Right lung (tissue), 5 donors: Measurements from ENCODE around the gene ITPR2. TPM values are rescaled to one million over a fixed set of nuclear protein-coding genes. Genes with fewer than 3 reads are reported as not detected.
"Not testable (repeated sequence)": the region's sequence is repeated elsewhere in the genome, so short reads cannot be mapped to it uniquely, and the experiment has no call there.

Experiments
- DNase-seq, 2 donors: peaks; one replicate each; pipeline ENCODE4 v3.0.0-alpha.2; 2013
- polyA plus RNA-seq, 5 donors: library from polyadenylated mRNA; unstranded; fragments of 120-200 nt; gene quantifications; one replicate each; pipeline versions ENCODE4 v1.2.1 to v1.2.3, GENCODE V29; 2013; ENCODE audit warnings: inconsistent platforms in 1 of 5, low replicate concordance in 1 of 5; ENCODE audit not compliant: insufficient read length in 5 of 5, insufficient read depth in 1 of 5

Gene ITPR2
- polyA plus RNA-seq, 5 donors: 4.0 to 7.2 (median 6.9) TPM

DNA sequence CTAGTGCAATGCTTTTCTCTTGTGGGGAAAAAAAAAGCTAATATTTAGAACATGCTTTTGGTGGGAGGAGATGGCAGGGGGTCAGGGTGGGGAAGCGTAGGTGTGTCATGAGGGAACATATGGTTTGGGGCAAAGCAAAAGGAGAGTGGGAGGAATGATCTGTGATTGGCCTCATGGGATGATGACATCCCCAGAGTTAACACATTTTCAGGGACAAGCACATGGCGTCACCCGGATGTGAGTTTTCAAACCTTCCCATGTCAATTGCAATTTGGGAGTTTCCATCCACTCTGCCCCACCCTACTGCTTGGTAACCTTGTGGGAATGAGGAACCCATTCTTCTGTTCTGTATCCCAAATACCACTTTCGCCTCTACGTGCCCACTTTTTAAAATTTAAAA lies 473.4 kb downstream of the ITPR2 start:
- DNase-seq: no peak

DNA sequence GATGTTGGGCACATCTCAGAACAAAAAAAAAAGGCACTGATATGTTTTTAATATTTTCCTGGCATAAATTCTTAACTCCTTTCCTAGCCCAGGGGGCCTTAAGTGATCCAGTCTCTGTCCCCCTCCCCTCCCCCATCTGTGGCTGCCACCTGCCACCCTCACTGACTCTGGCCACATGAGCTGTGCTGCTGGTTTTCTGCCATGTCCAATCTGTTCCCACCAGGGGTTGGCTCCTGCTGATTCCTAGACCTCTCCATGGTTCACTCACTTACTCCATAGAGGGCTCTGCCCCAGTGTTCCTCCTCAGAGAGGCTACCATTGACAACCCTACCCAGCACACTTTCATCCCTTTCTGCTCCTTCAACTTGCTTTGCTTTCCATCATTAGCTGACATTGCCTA lies 474.3 kb downstream of the ITPR2 start:
- DNase-seq: no peak

DNA sequence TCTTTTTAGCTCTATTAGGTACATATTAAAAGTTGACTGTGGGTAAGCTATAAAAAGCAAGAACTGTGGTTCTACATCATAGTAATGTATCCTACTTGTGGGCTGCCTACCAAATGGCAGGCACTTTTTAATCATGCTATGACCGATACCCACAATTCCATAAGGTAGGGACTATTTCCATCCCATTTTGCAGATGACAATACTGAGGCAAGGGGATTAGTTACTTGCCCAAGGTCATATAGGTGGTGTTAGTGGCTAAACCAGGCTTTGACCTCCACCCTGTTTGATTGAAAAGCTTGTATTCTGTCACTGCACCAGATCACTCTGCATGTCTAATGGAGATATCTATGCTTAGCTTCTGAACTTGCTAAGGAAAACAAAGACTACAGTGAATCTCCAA lies 485.7 kb downstream of the ITPR2 start:
- no peak for DNase-seq

DNA sequence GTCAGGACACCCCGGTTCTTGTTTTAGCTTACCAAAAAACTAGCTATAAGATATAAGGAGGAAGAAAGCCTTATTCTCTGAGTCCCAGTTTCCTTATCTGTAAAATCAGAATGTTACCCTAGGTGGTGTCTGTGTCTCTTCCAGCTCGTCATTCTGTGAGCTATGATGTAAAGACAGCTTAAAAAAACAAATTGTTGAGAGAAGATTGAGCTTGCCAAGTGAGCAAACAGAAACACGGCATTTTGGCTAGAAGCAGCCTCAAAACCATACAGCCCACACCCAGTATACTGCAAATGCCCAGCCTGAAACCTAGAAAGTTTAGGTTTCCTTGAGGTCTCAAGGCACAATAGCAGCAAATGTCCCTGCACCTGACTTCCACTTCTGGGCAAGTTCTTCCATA lies 486.3 kb downstream of the ITPR2 start:
- DNase-seq: no peak

DNA sequence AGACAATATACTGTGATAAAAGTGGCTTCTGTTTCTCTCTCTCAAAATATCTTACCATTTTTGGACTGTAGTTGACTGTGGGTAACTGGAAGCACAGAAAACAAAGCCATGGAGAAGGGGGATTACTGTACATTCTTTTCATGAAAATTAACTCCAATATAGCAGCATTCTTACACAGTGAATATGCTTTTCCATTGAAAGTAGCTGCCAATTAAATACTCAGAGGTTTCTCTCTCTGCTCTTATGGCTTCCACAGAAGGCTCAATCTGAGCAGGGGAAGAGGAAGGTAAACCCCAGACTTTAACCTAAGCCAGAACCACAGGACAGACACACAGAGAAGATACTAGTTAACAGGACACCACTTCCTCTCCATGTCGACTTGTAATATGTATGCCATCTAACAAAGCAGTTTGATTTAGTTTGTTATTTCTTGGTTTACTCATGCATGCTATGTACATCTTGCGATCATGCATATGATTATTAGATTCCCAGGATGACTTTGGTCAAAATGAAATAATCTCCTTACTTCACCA lies 487.5 kb downstream of the ITPR2 start:
- DNase-seq: no peak

DNA sequence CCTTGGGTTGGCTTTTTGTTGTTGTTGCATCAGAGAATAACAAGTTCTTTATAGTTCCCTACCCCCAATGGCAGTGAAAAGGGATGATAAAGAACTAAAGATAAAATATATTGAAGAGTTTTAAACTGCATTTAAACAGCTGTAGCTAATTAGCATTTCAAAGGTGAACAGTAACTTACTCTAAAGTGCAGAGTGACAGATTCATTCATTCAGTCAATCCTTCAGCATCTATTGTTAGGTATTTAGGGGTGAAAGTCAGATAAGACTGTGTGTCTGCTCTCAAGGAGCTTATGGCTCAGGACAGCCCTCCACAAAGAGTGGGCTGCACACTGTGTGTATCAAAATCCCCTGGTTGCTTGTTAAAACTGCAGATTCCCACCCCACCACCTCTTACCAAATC lies 491.5 kb downstream of the ITPR2 start:
- DNase-seq: no peak

DNA sequence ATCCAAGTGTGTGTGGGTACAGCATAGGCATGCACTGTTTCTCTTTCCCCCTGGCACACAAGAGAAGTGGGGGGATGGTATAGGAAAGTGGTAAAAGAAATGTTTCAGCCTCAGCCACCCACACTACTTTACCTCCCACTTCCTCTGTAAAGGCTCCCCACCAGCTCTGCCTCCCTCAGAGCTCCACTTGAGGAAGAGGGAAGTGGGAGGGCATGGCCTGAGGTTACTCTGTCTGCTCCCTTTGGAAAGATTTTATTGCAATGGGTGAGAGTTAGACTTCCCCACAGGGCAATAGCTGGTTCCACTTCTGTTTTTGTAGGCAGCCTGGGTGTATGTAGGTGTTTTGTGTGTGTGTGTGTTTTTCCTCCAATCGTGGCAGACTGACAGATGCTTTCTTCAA lies 492.3 kb downstream of the ITPR2 start:
- DNase-seq: no peak

DNA sequence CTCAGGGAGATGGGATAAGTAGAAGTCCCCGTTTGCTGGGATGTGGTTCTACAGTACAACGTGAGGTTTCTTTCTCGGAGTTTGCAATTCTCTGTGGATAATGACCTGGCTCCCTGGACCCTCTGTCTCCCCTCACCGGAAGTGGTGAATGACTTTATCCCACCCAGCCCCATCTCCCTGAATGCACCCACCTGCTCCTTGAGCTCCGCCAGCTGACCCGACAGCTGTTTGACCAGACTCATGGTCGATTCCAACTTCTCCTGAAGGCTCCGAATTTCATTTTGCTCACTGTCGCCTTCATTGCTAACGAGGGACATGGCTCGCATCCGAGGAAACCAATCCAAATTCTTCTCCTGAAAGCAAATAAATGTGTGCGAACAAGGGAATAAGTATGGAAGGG lies 493.0 kb downstream of the ITPR2 start:
- no peak for DNase-seq

DNA sequence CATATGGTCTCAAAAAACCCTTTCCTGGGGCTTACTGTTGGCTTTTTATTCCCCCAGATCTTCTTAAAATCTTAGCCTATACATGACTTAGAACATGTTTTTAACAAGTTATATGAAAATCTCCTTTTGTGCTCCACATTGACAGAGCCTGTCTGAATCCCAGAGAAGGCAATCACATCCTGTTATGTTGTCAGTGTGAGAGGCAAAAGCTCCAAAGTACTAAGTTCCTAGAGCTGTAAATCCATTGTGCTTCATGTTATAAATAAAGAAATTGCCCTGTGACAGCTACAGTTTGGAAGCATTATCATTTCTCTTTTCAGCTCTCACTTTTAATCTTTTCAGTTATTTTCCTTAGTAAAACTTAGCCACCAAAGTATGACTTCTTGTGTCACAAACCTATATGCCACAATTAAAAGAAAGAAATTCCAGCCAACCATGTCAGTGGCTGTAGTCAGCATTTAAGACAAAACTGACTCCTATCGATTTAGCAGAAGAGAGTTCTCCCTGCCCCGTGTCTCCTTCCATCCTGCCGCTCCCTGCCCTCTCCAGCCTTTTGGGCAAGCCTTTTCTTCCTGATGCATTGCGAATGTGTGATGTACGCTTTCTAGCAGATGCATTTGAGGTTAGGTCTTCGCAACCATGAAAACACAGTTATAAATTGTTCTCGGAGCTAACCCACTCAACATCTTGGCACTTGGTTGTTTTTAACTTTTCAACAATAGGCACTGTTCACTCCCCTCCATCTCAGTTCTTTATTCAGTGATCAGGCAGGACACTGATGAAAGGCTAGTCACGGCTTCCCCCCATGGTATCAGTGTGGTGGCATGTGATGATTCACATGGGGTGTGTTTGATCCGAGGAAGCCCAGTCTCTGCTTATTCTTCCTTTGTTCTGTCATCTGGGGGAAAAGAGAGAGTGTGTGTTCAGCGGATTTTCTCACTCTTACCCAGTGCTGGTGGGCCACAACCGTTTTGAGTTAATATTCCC lies 494.1 kb downstream of the ITPR2 start:
- no peak for DNase-seq

DNA sequence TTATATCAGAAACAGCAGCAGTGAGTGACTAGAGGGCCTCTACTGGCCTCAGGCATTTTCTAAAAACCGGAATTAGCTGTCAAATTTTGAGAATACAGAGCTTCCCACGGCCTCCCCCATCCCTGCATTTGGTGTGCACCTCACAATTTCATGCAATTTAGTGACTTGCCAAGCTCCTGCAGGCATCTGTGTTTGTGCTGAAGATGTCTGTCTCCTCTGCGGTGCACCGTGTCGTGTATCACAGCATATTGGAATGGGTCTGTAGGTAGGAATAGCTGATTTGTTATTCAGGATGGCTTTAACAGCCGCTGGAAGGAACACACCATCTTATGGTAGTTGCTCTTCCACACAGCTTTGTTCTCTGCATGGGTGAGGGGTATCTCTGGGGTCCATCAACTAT lies 497.3 kb downstream of the ITPR2 start:
- DNase-seq: no peak

DNA sequence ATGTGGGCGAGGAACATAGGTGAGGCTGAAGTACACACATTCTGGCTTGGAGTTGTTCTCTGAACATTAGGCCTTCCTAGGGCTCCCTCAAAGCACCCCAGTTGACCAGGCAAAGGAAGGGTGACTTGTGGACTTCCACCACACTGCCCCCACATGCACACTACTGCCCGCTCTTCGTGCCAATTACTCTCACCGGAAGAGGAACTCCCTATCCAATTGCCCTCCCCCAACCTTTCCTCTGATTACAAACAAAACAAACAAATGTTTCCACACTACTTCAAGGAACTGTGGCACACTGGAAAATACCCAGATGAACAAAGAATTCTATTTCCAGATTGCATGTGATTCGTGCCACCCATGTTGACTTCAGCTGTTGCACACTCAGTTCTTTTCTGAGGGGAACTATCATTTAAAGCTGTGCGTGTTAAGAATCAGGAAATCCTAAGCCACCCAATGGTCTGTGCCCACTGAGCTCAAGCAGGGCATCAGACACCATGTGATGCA lies 498.3 kb downstream of the ITPR2 start:
- DNase-seq: no peak

DNA sequence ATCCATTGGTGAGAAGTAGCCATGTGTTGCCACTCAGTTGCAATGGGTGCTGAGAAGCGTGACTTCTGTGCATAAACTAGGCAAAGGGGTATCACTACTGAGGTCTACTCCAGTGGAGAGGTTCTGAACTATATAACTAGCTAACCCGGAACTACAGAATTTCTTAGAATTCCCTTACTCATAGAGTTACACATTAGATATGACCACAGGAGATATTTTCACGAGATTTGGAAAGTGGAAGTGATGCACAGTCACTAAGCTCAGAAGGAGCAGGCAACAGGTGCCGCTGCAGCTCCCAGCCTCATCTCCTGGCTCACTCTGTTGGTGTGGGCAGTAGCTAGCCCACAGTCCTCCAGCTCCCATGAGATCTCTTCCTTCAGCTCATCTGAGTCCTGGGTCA lies 501.0 kb downstream of the ITPR2 start:
- no peak for DNase-seq

DNA sequence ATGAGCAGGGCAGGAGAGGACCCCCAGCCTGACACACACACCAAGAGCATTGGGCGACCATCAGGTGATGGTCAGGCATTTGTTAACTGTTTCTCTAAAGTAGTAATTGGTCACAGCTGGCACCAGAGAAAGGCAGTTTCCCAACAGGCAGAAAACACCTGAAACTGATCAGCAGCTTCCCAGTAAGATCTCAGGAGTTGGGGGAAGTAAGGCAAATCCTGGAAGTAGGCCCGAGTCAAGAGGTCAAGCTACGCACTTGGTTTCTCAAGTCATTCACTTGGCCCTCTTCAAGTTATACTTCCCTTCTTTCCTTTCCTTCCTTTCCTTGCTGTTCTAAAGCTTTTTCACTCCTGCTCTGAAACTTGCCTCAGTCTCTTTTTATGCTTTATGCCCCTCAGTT lies 501.9 kb downstream of the ITPR2 start:
- no peak for DNase-seq

DNA sequence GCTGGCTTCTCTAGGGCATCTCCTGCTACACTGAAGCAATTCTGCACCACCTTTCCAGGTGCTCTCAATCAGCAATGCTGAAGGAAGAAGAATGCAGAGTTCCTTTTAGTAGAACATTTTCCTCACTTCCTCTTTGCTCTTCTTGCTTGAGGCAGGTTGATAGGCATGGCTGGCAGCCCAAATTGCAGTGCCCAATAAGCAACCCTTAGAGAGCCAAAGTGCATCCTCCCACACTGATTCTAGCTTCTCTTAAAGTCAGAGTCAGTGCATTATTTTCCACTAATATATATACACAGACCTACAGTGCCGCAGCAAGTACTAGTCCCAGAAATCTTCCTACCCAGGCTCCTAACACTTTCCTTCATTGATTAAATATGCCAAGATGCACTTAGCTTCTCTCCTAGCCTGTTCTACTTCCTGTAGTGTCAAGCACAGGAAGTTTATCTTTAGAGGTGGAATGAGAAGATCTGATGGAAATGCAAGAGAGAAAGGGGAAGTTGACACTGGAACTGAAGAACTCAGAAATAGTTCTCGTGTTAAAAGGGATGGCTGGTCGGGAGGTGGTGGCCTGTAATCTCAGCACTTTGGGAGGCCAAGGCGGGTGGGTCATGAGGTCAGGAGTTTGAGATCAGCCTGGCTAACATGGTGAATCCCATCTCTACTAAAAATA lies 504.9 kb downstream of the ITPR2 start:
- no peak for DNase-seq

DNA sequence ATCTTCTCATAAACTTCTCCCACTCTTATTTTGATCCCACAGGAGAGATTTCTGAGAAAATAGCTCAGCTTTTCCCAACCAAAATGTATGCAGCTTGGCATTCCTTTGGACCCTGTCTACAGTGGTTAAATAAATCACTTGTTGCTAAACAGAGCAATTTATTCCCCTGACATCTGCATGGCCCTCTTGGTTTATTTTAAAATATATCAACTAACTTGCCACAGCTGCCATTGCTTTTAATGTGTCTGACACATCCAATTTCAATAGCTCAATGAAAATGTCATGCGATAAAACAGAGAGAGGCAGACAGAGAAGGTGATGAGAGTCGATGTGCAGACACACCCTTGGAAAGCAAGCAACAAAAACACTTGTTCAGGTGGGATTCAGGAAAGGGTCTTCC lies 509.3 kb downstream of the ITPR2 start:
- no peak for DNase-seq

DNA sequence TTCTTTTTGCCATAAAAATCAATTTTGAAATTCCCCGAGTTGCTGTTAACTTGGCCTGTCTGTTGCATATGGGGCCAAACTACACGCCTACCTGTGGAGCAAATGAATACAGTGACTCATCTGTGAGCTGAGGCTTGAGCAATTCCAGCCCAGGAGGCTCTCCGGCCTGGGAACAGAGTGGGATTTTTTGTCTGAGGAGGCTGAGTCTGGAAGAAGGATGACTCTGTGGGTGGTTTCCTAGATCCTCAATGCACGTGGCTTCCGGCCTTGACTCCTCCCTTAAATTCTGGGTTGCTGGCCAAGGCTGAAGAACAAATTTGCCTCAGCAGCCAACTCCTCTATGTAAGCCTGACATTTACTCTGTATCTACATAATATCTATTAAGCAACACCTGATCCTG lies 513.5 kb downstream of the ITPR2 start:
- DNase-seq: no peak

DNA sequence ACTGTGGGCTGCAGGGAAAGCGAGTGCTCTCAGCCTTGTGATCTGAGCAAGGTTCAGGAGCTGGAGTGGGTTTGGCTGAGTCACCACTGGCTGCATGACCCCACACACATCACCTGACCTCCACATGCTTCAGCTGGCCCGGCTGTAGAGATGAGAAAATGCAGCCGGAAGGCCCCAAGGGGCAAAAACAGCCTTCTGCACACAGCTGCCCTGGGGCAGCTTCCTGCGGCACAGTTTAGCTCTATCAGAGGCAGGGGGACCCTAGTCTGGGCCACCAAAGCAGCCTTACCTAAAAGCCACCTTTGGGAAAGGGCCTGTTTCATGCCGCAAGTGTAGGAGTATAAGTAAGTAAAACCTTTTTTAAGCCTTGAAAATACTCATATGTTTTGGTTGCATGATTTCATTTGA lies 514.3 kb downstream of the ITPR2 start:
- DNase-seq: no peak

DNA sequence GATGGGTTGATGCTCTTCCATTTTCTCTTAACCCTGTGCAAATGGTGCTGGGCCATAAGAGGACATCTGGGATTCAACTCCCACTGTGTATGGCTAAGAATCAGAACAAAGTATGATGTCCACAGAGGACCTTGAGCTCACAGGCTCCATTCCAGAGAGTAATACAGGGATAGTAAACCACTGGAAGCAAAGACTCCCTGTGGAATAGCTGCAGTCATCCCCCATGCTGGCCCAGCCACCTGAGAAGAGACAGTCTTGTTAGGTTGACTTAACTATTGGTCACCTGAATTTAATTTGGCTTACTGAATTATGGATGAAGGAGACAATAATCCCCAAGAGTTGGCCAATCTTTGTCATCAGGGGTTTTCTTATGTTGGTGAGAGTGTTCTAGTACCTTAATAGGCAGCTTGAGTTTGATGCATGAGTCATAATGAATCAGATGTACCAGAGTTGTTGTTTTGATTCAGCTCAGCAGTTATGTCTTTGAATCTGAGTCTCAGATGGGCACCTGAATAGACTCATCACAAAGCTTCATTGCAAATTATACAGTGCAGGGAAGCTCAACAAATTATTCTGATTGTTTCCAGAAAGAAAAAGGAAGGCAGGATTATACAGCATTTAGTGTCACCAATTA lies 514.9 kb downstream of the ITPR2 start:
- no peak for DNase-seq

DNA sequence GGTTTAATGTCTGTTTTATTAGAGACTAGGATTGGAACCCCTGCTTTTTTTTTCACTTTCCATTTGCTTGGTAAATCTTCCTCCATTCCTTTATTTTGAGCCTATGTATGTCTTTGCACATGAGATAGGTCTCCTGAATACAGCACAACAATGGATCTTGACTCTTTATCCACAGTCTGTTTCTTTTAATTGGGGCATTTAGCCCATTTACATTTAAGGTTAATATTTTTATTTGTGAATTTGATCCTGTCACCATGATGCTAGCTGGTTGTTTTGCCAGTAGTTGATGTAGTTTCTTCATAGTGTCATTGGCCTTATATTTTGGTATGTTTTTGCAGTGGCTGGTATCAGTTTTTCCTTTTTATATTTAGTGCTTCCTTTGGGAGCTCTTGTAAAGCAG lies 518.9 kb downstream of the ITPR2 start:
- DNase-seq: not testable (repeated sequence)

DNA sequence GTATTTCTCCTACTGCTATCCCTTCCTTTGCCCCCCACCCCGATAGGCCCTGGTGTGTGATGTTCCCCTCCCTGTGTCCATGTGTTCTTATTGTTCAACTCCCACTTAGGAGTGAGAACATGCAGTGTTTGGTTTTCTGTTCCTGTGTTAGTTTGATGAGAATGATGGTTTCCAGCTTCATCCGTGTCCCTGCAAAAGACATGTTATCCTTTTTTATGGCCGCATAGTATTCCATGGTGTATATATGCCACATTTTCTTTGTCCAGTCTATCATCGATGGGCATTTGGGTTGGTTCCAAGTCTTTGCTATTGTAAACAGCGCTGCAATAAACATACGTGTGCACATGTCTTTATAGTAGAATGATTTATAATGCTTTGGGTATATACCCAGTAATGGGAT lies 522.5 kb downstream of the ITPR2 start:
- not testable (repeated sequence) for DNase-seq

DNA sequence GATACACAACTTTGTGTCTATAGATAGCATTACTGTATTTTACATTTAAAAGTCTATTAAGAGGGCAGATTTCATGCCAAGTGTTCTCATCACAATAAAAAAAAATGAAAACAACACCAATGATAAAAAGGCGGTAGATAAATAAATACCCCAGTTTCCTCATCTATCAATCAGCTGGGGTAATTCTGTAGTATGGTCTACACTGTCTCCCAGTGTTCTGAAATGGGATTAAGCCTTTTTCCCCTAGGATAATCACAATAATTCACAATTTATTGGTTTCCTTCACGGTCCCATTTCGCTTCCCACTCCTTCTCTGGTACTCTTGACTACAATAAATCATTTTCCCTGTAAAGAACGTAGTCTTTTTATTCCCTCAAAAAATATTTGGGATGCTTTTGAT lies 523.4 kb downstream of the ITPR2 start:
- DNase-seq: no peak

DNA sequence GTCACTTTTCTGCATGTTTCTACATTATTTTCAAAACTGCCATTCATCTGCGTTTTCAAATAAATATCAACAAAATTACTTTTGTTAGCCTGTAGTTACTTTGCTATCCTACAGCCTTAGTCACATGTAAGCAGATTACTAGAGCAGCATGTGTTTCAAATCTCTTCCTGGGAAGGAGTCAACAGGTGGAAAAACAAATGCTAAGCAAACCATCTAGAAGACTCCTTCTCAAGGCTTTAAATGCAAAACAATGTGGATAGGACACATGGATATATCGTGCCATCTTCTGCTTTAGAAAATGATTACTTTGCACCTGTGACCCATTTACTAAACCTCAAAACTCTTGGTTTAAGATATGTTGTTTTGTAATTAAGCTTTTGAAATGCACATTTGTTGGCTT lies 528.7 kb downstream of the ITPR2 start:
- no peak for DNase-seq
